ENCODE measurements around the gene PPARD.

DNA sequence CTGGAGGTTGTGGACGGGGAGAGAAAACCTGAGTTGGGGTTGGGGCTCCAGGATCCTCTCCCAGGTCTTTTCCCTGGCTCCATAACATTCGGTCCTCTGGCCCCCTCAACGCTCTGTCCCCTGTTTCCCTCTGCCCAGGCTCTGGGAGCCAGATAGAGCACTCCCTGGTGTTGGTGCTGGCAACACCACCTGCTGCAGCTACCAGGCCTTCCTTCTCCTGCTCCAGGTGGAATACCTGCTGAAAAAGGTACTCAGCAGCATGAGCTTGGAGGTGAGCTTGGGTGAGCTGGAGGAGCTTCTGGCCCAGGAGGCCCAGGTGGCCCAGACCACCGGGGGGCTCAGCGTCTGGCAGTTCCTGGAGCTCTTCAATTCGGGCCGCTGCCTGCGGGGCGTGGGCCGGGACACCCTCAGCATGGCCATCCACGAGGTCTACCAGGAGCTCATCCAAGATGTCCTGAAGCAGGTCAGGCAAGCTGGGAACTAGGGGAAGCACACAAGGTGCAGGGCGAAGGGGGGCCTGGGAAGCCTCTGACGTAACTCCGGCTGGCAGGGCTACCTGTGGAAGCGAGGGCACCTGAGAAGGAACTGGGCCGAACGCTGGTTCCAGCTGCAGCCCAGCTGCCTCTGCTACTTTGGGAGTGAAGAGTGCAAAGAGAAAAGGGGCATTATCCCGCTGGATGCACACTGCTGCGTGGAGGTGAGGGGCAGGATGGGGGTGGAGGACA is 30.1 kb upstream of the PPARD start:
- TF ChIP-seq, protein P1, sequence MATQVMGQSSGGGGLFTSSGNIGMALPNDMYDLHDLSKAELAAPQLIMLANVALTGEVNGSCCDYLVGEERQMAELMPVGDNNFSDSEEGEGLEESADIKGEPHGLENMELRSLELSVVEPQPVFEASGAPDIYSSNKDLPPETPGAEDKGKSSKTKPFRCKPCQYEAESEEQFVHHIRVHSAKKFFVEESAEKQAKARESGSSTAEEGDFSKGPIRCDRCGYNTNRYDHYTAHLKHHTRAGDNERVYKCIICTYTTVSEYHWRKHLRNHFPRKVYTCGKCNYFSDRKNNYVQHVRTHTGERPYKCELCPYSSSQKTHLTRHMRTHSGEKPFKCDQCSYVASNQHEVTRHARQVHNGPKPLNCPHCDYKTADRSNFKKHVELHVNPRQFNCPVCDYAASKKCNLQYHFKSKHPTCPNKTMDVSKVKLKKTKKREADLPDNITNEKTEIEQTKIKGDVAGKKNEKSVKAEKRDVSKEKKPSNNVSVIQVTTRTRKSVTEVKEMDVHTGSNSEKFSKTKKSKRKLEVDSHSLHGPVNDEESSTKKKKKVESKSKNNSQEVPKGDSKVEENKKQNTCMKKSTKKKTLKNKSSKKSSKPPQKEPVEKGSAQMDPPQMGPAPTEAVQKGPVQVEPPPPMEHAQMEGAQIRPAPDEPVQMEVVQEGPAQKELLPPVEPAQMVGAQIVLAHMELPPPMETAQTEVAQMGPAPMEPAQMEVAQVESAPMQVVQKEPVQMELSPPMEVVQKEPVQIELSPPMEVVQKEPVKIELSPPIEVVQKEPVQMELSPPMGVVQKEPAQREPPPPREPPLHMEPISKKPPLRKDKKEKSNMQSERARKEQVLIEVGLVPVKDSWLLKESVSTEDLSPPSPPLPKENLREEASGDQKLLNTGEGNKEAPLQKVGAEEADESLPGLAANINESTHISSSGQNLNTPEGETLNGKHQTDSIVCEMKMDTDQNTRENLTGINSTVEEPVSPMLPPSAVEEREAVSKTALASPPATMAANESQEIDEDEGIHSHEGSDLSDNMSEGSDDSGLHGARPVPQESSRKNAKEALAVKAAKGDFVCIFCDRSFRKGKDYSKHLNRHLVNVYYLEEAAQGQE (IDR thresholded peaks at IDR 0.05) = no peak
- TF ChIP-seq, protein P2, sequence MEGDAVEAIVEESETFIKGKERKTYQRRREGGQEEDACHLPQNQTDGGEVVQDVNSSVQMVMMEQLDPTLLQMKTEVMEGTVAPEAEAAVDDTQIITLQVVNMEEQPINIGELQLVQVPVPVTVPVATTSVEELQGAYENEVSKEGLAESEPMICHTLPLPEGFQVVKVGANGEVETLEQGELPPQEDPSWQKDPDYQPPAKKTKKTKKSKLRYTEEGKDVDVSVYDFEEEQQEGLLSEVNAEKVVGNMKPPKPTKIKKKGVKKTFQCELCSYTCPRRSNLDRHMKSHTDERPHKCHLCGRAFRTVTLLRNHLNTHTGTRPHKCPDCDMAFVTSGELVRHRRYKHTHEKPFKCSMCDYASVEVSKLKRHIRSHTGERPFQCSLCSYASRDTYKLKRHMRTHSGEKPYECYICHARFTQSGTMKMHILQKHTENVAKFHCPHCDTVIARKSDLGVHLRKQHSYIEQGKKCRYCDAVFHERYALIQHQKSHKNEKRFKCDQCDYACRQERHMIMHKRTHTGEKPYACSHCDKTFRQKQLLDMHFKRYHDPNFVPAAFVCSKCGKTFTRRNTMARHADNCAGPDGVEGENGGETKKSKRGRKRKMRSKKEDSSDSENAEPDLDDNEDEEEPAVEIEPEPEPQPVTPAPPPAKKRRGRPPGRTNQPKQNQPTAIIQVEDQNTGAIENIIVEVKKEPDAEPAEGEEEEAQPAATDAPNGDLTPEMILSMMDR (IDR thresholded peaks at IDR 0.05) = no peak
- TF ChIP-seq JUN (IDR thresholded peaks at IDR 0.05) (no peak), EP300 (IDR thresholded peaks at IDR 0.05) (no peak), RFX5 (IDR thresholded peaks at IDR 0.05) (no peak), RARB (CRISPR knock-in tag; IDR thresholded peaks at IDR 0.05) (no peak), RNF2 (IDR thresholded peaks at IDR 0.05; ENCODE audit: borderline replicate concordance, low read depth) (no peak), POLR2A (IDR thresholded peaks at IDR 0.05; ENCODE audit: low read length) (no peak)
- TF ChIP-seq, protein P3, sequence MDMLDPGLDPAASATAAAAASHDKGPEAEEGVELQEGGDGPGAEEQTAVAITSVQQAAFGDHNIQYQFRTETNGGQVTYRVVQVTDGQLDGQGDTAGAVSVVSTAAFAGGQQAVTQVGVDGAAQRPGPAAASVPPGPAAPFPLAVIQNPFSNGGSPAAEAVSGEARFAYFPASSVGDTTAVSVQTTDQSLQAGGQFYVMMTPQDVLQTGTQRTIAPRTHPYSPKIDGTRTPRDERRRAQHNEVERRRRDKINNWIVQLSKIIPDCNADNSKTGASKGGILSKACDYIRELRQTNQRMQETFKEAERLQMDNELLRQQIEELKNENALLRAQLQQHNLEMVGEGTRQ (IDR thresholded peaks at IDR 0.05) = no peak
- TF ChIP-seq, protein P4, sequence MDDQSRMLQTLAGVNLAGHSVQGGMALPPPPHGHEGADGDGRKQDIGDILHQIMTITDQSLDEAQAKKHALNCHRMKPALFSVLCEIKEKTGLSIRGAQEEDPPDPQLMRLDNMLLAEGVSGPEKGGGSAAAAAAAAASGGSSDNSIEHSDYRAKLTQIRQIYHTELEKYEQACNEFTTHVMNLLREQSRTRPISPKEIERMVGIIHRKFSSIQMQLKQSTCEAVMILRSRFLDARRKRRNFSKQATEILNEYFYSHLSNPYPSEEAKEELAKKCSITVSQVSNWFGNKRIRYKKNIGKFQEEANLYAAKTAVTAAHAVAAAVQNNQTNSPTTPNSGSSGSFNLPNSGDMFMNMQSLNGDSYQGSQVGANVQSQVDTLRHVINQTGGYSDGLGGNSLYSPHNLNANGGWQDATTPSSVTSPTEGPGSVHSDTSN (IDR thresholded peaks at IDR 0.05) = no peak
